Subcutaneous preadipocyte (primary cell): ENCODE data around the gene PDE7B. TPM values are rescaled to one million over a fixed set of nuclear protein-coding genes. Genes with fewer than 3 reads are reported as not detected.

Experiments
- total RNA-seq: library from RNA; depleted of rRNA; stranded (reverse); fragments of >200 nt; gene quantifications from 2 replicates; pipeline ENCODE4 v1.2.3, GENCODE V29; 2012

Gene PDE7B
- total RNA-seq = 7.2 and 25.4 TPM in 2 replicates

DNA sequence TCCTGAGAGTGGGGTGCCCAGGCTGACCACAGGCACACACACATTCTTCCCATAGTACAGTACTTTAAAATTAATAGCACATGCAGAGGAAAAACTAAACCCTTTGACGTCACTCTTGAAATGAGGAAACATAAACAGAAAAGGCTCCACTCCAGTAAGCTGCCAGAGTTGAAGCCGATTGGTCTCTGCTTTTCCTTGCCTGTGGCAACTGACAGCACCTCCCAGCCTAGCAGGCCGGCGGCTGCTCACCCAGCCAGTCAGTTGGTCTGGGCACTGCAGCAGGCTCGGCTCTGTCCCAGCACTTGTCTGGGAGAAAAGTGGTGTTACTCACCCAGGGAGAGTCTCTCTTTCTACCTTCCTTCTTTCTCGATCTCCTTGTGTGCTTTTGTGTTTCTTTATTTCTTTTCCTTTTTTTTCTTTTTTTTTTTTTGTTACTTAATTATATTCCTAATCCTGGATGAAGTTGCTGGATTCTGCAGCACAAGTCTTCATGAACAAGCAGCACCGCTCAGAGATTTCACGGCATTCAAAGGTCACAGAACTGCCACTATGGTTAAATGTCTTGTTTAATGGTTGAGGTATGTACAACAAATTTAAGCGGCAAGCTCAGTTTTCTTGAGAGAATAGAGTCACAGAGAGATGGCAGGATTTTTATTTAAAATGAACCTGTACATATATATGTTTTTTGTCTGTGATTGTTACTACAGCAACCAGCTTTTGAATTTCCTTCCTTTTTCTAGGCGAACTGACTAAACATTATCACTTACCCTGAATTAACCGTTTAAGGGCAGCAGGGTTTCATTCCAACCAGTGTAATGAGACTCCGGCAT lies at the start of gene PDE7B:
Gene PDE7B (plus strand): TSS at position 260 of the 830 bp plus-strand sequence.

